NOMO-1 (cell line): ENCODE results near the gene SULT1A2.
"Not testable (repeated sequence)": the region's sequence is repeated elsewhere in the genome, so short reads cannot be mapped to it uniquely, and the experiment has no call there.

Source experiments
- DNase-seq, 2 experiments: peaks; one replicate each; lab custom pipeline; 2025; ENCODE audit not compliant: unreplicated experiment in 2 of 2; lab: John Stamatoyannopoulos, UW

The SULT1A2 gene

DNA sequence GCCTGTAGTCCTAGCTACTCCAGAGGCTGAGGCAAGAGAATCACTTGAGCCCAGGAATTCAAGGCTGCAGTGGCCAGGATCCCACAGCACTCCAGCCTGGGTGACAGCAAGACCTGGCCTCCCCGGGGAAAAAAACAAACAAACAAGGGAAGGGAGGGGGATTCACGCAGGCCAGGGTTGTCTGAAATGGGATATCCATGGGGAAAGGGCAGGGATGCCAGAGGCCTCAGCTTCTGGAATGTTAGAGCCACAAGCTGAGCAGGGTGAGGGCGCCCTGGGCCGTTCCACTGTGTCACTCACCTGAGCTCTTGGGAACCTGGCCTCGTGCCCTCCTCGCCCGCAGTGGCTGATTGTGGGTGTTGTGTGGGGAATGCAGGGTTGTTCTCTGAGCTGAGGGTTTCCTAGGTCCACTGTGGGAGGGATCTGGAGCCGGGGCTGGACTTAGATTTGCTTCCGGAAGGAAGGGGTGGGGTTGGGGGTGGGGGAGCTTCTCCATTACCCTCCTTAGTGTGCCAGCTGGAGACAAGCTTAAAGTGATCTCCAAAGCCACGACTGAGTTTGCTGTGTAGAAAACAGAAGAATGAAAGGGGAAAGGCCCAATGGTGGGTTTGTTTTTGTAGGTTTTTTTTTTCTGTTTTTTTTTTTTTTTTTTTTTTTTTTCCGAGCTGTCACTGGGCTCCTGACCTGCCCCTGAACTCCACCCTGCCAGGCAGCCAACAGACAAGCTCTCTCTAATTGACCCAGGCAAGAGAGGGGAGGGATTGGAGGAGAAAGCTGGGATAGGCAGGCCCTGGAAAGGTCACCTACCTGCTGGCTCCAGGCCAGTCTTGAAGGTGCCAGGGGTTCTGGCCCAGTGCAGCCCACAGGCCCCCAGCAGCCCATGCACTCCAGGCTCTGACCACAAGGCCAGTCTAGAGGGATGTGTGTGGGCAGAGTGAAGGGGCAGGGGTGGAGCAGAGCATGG lies 13.1 kb upstream of the SULT1A2 start, which contains the start of gene SULT1A1:
SULT1A1 (minus strand) TSS at position 414 of the 964 bp plus-strand sequence. CDS start 1,189 bp downstream, outside the sequence.
- peak; percentile 14 to 37 for DNase-seq

DNA sequence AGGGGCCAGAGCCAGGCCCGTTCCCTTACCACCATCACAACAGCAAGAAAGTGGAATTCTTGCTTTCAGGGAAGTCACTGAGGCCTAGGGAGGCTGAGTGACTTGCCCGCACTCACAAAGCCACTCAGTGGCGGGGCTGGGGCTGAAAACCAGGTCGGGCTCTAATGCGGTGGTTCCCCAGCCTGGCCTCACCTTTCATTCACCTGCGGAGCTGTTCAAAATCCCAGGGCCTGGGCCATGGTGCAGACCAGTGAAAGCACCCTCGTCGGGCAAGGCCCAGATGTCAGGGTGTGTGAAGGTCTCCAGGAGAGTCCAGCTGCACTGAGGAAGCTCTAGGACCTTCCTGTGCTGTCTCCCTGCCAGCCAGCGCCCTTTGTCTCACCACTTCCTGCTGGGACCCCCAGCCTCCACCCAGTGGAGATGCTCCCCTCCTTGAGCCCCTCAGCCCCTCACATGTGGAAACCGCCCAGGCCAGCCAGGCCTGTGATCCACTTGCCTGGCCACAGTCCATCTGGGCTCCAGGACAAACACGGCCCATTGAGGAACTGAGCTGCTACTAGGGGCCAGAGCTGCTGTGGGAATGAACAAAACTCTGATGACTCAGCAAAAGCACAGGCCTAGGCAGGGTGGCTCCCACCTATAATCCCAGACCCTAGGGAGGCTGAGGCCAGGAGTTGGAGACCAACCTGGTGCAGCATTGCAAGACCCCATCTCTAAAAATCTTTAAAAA lies 12.2 kb upstream of the SULT1A2 start:
- not testable (repeated sequence) for DNase-seq

- not testable (repeated sequence) for DNase-seq
These were observed 11.6 kb upstream of the SULT1A2 start for GRCh38 chr16:28608496-28608808.

DNA sequence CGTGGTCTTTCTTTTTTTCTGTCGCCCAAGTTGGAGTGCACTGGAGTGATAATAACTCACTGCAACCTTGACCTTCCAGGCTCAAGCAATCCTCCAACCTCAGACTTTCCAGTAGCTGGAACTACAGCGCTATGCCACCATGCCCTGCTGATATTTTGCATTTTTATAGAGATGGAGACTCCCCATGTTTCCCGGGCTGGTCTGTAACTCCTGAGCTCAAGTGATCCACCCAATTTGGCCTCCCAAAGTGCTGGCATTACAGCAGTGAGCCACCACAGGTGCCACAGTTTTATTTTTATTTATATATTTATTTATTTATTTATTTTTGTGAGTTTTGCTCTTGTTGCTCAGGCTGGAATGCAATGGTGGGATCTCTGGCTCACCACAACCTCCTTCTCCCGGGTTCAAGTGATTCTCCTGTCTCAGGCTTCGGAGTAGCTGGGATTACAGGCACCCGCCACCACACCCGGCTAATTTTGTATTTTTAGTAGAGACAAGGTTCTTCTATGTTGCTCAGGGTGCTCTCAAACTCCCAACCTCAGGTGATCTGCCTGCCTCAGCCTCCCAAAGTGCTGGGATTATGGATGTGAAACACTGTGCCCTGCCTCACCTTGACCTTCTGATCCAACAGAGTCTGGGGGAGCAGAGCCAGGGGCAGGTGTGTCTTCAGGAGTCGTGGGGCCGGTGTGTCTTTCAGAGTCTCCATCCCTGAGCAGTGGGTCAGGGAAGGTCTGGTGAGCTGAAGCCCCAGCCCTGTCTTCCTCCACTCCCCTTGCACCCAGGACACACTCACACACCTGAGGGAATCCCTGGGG lies 11.0 kb upstream of the SULT1A2 start:
- not testable (repeated sequence) for DNase-seq

- no peak for DNase-seq
These were observed 10.3 kb upstream of the SULT1A2 start for GRCh38 chr16:28607116-28607623.

- DNase-seq, result no peak
These were observed 9.7 kb upstream of the SULT1A2 start for GRCh38 chr16:28606291-28607115.

GRCh38 chr16:28604186-28604565 lies 7.3 kb upstream of the SULT1A2 start:
- DNase-seq, result no peak

- DNase-seq, result no peak
These were observed 6.7 kb upstream of the SULT1A2 start for GRCh38 chr16:28603381-28604185.

- DNase-seq, result no peak
These were observed 5.7 kb upstream of the SULT1A2 start for GRCh38 chr16:28602529-28602928.

GRCh38 chr16:28602062-28602461 lies 5.2 kb upstream of the SULT1A2 start:
- not testable (repeated sequence) for DNase-seq

- not testable (repeated sequence) for DNase-seq
These were observed 4.7 kb upstream of the SULT1A2 start for GRCh38 chr16:28601589-28601988.

- not testable (repeated sequence) for DNase-seq
These were observed 4.1 kb upstream of the SULT1A2 start for GRCh38 chr16:28600965-28601364.

DNA sequence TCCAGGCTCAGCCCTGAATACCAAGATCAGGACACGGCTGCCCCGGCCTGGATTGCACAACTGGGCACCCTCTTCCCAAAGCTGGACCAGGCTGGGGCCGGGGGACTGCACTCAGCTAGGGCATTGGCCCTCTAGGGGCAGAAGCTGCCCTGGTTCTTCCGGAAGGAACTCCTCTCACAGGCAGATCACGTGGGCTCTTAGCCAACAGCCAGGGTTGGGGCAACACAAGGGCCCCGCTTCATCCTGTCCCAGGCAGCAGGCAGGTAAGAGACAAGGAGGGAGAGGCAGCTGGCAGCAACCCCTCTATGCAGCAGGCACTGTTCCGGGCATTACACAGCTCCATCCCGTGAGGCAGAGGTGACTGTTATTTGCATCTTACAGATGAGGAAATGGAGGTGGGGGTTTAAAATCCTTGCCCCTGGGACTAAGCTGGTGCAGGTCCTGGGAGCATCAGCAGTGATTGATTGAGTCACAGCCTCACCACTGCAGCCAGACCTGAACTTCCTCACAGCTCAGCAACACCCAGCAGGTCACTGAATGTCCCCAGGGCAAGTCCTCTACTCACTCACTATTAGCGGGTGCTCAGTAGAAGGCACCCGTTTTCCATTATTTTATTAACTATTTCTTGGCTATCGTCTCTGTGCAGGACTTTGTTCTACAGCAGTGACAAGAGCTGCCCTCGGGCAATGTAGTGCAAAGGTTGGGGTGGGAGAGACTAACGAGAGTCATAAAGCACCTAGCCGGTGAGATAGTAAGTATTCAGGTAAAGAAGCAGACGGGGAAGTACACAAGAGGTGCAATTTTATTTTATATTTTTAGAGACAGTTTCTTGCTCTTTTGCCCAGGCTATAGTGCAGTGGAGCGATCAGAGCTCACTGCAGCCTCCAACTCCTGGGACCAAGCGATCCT lies 2.8 kb upstream of the SULT1A2 start:
- not testable (repeated sequence) for DNase-seq

DNA sequence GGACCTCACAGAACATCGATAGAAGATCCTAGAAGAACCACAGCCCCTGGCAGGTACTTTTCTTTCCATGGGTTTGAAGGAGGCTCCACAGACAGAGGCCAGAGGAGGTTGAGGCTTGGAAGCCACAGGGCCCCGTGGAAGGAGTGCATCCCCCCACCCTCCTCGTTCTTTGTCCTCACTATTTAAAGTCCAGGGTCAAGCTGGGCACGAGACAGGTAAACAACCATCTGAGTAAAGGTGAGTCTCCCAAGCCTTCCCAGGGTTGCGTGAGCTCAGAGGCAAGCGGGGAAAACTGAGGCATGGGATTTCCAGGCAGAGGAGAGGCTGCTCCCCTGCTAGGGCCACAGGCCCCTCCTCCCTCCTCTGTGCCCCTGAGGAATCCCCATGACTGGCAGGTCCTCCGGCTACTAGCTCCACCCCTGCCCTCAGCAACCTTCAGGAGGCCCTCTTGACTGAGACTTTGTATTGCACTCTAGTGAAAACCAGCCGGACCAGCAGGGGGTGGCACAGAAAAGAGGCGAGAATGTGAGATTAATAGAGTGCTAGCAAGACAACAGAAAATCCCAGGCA lies 927 bp upstream of the SULT1A2 start:
- peak; percentile 47 to 52 for DNase-seq

DNA sequence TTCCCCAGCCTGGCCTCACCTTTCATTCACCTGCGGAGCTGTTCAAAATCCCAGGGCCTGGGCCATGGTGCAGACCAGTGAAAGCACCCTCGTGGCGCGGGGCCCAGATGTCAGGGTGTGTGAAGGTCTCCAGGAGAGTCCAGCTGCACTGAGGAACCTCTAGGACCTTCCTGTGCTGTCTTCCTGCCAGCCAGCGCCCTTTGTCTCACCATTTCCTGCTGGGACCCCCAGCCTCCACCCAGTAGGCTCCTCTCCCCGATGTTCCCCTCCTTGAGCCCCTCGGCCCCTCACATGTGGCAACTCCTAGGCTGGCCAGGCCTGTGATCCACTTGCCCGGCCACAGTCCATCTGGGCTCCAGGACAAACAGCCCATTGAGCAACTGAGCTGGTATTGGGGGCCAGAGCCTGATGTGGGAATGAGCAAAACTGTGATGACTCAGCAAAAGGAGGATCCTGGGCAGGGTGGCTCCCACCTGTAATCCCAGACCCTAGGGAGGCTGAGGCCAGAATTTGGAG lies 677 bp downstream of the SULT1A2 start:
- no peak for DNase-seq

DNA sequence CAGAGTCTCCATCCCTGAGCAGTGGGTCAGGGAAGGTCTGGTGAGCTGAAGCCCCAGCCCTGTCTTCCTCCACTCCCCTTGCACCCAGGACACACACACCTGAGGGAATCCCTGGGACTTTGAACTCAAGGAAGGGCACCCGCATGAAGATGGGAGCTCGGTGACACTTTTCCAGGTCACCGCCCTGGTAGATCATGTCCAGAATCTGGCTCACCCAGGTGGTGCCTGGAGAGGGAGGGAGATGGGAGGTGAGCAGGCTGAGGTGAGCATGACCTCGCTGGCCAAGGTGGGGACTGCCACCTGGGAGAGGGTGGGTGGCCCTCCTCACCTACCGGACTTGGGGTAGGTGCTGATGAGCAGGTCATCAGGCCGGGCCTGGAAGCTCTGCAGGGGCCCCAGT lies 1.4 kb downstream of the SULT1A2 start:
- not testable (repeated sequence) for DNase-seq

DNA sequence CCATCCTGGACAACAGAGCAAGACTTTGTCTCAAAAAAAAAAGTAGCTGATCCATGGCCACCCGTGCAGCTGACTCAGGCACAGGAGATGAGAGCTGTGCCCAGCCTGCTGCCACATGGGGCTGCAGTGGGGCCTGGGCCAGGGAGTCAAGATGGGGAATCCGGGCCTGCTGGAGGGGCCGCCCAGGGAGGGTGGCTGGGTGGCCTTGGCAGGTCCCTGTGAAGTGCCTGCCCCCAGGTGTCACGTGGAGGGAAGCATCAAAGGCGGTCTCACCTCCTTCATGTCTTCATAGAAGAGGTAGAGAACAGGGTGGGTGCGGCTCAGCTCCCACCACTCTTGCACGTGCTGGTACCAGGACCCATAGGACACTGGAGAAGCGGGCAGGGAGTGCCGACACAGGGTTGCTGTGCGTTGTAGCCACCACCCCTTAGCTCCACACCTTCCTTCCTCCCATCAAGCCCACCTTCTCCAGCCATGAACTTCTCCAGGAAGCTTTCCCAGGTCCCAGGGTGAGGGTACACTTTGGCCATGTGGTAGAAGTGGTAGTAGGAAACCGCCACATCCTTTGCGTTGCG lies 3.8 kb downstream of the SULT1A2 start:
- no peak for DNase-seq
